Spleen (tissue), 10 donors: ENCODE measurements around the gene SLC5A9. TPM values are rescaled to one million over a fixed set of nuclear protein-coding genes. Genes with fewer than 3 reads are reported as not detected.

Source experiments
- polyA plus RNA-seq, 3 donors: library from polyadenylated mRNA; stranded (reverse); fragments of 200-250 nt; gene quantifications; one replicate each; pipeline ENCODE4 v1.2.1, GENCODE V29; 2013
- total RNA-seq, 7 donors: library from RNA; depleted of rRNA in 3 of 7; stranded (reverse); fragments of >200 nt in 3 of 7; fragmentation: NEBNext Ultra II Directional in 4 of 7; extraction: Animal tissue kit (Norgen Biotek cat#: 25700) in 4 of 7; gene quantifications; one replicate each; pipeline versions ENCODE4 v1.1.0 to v1.2.1, GENCODE V29; 2016 to 2021
- donor health status: healthy with polysubstance abuse.
- donor health status: DM: no; HTN: no; CAD: no; lungs with moderate emphysema.
- donor health status: DM: no; HTN: no; CAD: no.
- donor health status: Bipolar disorder and iron deficiency.
- donor health status: healthy.
- donor health status: DM: no; HTN: no; CAD: no.
- donor health status: DM: yes; HTN: yes; CAD: no.

The SLC5A9 gene
- total and polyA plus RNA-seq, 10 donors = 0.51 to 2.1 (median 0.90) TPM

Other genes starting within 250 kb of the SLC5A9 start
- 1 to 10 TPM in 4 of 7 donors, under 1 TPM in 3; 0.30 to 3.5 (median 1.8) TPM for gene TRABD2B, start 225.3 kb upstream of the SLC5A9 start, total RNA-seq
- gene TRABD2B, start 225.3 kb upstream of the SLC5A9 start, polyA plus RNA-seq = under 1 TPM; 0.11 to 0.54 (median 0.20) TPM
- gene SPATA6, start 249.5 kb downstream of the SLC5A9 start, total RNA-seq = 10 to 100 TPM in 6 of 7 donors, 1 to 10 TPM in 1; 8.3 to 34.9 (median 21.2) TPM
- gene SPATA6, start 249.5 kb downstream of the SLC5A9 start, polyA plus RNA-seq = 1 to 10 TPM; 2.2 to 3.0 (median 2.4) TPM